ENCODE results near the gene STK11. TPM values are rescaled to one million over a fixed set of nuclear protein-coding genes. Genes with fewer than 3 reads are reported as not detected.

Gene STK11
- total RNA-seq, 4 donors from 2014 or later = 38.0 to 48.4 (median 44.2) TPM

DNA sequence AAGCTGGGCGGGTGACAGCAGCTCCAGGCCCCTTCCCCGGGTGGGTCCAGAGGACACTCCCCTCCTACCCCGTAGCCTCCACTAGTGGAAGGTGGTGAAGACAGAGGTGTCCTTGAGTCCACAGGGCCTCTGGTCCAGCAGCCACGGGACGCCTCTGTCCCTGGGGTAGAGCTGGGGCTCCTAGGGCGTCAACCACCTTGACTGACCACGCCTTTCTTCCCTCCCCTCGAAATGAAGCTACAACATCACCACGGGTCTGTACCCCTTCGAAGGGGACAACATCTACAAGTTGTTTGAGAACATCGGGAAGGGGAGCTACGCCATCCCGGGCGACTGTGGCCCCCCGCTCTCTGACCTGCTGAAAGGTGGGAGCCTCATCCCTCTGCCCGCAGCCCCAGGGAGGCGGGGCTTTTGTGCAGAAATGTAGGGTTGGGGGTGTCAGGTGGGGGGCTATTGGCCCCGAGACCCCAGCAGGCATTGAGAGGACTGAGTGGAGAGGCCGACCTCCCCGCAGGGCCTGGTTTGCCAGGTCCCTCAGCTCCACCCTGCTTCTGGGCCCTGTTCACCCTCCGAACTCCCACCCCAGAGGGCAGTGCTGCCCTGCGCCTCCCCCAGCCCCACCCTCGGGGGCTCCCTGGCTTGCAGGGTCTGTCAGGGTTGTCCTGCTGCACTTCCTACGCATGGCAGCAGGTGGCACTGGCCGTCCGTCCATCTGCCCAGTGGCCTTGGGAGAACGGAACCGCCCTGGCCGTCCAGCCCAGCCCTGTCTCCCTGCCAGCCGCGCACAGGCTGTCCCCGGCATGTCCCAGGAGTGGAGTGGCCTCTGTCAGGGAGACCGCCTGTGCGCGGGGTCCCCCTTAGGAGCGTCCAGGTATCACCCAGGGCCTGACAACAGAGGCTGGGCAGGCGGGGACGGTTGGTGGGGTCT lies 15.7 kb downstream of the STK11 start:
- DNase-seq (ENCODE audit: low spot score) = no peak
- TF ChIP-seq, protein P1, sequence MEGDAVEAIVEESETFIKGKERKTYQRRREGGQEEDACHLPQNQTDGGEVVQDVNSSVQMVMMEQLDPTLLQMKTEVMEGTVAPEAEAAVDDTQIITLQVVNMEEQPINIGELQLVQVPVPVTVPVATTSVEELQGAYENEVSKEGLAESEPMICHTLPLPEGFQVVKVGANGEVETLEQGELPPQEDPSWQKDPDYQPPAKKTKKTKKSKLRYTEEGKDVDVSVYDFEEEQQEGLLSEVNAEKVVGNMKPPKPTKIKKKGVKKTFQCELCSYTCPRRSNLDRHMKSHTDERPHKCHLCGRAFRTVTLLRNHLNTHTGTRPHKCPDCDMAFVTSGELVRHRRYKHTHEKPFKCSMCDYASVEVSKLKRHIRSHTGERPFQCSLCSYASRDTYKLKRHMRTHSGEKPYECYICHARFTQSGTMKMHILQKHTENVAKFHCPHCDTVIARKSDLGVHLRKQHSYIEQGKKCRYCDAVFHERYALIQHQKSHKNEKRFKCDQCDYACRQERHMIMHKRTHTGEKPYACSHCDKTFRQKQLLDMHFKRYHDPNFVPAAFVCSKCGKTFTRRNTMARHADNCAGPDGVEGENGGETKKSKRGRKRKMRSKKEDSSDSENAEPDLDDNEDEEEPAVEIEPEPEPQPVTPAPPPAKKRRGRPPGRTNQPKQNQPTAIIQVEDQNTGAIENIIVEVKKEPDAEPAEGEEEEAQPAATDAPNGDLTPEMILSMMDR (IDR thresholded peaks at IDR 0.05) = peak in 1 of 3 donors; percentile 52
- peak; percentile 14 for ATAC-seq (ENCODE audit: low FRiP score)

DNA sequence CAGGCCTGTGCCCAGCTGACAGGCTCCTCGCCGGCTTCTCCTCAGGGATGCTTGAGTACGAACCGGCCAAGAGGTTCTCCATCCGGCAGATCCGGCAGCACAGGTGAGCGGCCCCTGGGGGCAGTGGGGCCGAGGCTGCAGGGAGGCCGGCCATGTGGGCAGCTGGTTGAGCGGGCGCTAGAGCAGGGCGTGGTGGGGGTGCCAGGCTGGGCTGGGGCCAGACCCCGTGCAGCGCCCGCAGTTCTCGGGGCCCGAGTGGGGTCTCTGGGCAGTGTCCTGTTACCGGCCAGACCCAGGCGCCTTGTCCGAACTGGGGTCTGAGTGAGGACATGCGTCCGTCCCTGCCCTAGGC lies 16.3 kb downstream of the STK11 start:
- TF ChIP-seq, protein P1 (IDR thresholded peaks at IDR 0.05) = no peak
- ATAC-seq (ENCODE audit: low FRiP score) = no peak
- no peak for DNase-seq (ENCODE audit: low spot score)

DNA sequence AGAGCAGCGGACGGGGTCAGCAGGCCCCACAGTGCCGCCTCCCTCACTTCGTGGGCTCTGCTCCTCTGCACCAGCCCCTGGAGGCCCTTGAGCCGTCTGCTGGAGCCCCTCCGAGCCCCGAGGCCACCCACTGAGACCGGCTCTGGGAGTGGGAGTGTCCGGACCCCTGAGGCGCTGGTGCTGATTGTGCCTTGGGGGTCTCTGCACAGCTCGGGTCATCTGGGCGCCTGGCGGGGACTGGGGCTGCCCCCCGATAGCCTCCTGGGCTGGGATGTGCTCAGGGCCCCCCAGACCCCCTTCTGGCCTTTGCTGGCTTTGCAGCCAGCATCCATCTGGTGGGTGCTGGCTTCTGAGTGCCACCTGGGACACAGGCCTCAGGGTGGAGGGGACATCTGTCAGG lies 16.8 kb downstream of the STK11 start:
- DNase-seq (ENCODE audit: low spot score) (no peak), ATAC-seq (ENCODE audit: low FRiP score) (no peak)
- TF ChIP-seq, protein P1 (IDR thresholded peaks at IDR 0.05) = no peak

DNA sequence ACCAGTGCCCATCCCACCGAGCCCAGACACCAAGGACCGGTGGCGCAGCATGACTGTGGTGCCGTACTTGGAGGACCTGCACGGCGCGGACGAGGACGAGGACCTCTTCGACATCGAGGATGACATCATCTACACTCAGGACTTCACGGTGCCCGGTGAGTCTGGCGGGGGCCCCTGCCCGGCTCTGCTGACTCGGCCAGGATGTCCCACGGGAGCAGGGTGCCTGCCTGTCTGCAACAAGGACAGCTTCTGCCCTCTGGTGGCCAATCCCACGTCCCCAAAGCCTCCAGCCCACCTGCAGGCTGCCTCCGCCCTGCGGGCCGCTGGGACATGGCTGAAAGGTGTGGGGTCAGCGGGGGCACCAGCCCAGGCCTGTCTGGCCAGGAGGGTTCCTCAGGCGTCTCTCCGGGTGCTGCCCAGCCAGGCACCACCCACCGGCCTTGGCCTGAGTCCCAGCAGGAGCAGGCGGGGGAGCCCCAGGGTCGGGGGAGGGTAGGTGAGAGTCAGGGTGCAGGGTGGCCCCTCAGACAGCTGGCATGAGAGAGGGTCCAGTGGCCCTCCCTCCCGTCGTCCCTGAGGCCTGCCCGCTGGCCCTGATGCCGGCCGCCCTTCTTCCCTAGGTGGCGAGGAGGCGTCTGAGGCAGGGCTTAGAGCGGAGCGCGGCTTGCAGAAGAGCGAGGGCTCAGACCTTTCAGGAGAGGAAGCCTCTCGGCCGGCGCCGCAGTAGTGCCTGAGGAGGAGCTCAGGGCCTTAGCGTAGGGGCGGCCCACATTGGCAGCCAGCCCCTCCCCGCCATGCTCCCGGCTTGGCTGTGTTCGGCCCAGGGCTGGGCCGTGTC lies 17.7 kb downstream of the STK11 start:
- peak; percentile 36 for ATAC-seq (ENCODE audit: low FRiP score)
- DNase-seq (ENCODE audit: low spot score) = no peak
- TF ChIP-seq, protein P1 (IDR thresholded peaks at IDR 0.05) = no peak

DNA sequence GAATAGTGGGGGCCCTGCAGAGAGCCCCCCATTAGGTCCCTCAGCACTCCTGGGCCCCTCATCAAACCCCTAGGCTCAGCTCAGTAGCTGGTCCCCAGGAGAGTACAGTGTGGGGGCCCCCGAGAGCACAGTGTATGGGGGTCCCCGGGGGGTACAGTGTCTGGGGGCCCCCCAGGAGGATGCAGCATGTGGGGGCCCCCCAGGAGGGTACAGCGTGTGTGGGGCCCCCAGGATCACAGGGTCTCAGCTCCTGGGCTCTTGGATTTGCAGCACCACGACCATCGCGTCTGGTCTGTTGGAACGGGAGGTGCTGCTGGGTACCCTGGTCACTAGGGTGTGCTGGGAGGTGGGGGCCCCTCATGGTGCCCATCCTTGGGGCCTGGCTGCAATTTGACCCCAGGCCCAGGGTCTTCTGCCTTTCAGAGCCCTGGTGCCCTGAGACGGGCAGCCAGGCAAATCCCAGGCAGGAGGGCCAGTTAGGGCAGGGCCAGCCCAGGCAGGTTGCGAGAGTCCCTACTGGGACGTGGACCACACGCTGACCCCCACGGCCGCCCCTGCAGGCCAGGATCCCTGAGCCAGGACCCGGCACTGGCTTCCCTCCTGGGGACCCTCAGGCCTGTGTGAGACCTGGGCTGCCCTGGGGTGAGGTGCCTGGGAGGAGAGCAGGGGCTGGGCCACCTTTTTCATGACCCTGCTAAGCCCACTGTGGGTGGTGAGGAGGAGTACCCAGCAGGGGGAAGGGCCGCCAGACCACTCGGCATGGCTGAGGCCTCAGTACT lies 18.7 kb downstream of the STK11 start:
- TF ChIP-seq, protein P1 (IDR thresholded peaks at IDR 0.05) = no peak
- no peak for DNase-seq (ENCODE audit: low spot score)
- no peak for ATAC-seq (ENCODE audit: low FRiP score)

DNA sequence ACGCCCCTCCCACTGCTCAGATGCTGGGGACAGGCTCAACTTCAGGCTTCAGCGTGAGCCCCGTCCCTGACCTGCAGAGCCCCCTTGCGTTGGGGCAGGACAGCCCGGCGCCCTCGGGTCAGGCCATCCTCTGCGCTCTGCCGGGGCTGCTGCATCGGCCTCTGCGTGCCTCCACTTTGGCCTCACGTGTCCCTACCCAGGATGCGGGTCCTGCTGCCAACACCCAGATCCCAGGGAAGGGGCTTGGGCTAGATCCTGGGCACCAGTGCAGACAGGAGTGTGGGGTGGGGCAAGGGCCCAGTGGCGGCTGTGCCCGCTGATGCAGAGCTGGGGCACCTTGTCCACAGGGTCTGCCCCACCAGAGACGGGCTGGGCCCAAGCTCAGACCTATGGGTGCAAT lies 19.3 kb downstream of the STK11 start:
- DNase-seq (ENCODE audit: low spot score) (no peak), ATAC-seq (ENCODE audit: low FRiP score) (no peak)
- TF ChIP-seq, protein P1 (IDR thresholded peaks at IDR 0.05) = no peak
